GM12872 (cell line): ENCODE measurements around the gene MOB3B.

ENCODE experiments used
- TF ChIP-seq, protein P1 (sequence below): IDR thresholded peaks from 3 replicates; pipeline ENCODE4 v1.5.1; 2011; ENCODE audit warnings: low read depth, mild to moderate bottlenecking, low read length, moderate library complexity; ENCODE audit not compliant: insufficient read depth

The MOB3B gene

DNA sequence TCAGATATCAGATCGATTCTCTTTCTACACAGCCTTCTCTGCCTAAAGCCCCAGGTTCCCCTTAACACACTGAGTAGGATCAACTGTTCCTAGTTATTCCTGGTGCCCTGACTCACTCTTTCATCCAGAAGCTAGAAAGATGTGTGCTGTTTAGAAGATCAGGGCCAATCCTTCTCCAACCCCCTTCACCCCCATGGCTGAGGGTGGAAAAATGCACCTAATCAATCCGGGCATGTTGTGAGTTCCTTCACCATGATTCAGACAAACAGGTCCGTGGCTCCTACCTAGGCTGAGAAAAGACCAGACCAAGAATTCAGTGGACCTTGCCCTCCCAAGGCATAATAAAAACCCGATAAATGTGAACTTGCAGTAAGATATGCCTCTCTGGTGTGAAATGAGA lies 147.3 kb downstream of the MOB3B start:
- TF ChIP-seq, protein P1, sequence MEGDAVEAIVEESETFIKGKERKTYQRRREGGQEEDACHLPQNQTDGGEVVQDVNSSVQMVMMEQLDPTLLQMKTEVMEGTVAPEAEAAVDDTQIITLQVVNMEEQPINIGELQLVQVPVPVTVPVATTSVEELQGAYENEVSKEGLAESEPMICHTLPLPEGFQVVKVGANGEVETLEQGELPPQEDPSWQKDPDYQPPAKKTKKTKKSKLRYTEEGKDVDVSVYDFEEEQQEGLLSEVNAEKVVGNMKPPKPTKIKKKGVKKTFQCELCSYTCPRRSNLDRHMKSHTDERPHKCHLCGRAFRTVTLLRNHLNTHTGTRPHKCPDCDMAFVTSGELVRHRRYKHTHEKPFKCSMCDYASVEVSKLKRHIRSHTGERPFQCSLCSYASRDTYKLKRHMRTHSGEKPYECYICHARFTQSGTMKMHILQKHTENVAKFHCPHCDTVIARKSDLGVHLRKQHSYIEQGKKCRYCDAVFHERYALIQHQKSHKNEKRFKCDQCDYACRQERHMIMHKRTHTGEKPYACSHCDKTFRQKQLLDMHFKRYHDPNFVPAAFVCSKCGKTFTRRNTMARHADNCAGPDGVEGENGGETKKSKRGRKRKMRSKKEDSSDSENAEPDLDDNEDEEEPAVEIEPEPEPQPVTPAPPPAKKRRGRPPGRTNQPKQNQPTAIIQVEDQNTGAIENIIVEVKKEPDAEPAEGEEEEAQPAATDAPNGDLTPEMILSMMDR = no peak

DNA sequence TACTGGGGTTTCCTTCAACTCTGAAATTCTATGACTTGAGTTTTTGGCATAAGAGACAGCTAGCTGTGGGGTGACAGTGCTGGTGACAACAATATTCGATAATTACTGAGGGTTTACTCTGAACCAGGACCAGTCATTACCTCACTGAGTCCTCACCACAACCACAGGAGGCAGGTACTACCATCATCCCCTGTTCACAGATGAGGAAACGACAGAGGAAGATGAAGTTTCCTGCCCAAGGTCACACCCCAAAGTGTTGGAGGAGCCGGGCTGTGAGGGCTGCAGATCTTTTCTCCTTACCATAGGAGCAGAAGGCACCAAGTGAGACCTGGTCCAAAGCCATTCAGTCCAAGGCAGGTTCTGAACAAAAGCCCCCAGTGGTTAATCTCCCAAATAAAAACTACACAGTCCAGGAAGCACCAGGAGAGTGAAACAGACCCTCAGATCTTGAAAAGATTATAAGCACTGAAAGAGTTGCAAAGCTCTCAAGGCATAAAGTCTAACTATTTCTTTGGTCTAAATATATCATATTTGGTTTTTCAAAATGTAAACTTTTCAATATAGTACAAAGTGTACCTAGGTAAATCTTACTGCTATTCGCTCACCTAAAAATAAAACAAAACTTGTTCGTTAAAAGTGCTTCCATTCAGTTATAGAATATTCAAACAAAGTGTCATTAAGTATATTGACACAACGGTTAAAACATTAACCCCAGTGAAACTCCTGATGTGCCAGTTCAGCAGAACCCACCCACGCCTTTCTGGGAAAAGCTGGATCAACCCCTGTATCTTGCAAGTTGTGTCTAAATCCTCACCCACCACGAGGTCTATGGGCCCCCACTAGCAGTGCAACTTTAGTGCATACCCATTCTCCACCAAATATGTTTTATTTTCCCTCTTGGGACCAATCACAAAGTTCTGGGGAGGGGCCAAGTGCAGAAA lies 150.0 kb downstream of the MOB3B start:
- TF ChIP-seq, protein P1 = no peak

DNA sequence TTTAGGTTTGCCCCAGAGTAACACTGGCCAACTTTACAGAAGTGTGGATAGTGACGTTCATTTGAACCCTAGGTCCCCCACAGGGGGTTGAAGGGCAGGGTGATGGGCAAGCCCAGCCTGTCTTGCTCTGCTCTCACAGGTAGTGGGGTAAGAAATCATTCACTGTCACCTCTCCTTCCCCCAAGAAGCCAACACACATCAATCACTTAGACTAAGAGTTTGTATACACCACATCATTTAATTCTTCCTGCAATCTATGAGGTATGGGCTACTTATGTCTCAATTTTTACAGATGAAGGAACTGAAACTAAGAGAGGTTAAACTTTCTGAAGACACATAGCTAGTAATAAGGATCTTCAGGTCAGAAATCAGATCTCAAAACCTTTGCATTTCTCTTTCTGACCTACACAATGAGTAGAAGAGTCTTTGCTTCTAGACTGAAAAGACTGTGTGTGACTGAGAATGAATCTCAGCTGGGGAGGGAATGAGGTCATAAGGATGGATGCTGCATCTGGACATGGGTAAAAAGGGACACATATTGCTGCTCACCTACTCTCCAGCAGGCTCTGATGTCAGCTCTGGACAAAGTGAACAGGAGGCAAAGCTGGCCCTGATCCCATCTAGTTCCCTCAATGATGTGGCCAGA lies 151.7 kb downstream of the MOB3B start:
- TF ChIP-seq, protein P1 = no peak

GRCh38 chr9:27377147-27377807 lies 152.3 kb downstream of the MOB3B start:
- TF ChIP-seq, protein P1 = no peak

DNA sequence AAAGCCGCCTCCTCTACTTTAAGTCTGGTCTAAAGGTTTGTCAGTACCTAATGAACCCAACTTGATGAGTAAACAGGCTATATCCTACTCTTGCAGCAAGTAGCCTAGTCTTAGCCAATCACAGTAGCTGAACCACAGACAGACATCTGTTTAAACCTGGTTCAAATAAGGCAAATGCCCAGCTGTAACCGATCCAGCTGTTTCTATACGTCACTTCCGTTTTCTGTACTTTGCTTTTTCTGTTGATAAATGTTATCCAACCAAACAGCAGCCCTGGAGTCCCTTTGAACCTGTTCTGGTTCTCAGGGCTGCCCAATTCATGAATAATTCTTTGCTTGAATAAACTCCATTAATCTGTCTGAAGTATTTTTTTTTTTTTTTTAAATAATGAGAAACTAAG lies 155.8 kb downstream of the MOB3B start:
- TF ChIP-seq, protein P1 = no peak

- TF ChIP-seq, protein P1 = no peak
Observed at GRCh38 chr9:27372615-27373014, 157.0 kb downstream of the MOB3B start.

- TF ChIP-seq, protein P1 = no peak
Observed at GRCh38 chr9:27371382-27371781, 158.2 kb downstream of the MOB3B start.
